ENCODE measurements around the gene XIST. TPM values are rescaled to one million over a fixed set of nuclear protein-coding genes. Genes with fewer than 3 reads are reported as not detected.

Gene XIST
- total RNA-seq, 1 experiment from 2014 or later, result 1.0 TPM

DNA sequence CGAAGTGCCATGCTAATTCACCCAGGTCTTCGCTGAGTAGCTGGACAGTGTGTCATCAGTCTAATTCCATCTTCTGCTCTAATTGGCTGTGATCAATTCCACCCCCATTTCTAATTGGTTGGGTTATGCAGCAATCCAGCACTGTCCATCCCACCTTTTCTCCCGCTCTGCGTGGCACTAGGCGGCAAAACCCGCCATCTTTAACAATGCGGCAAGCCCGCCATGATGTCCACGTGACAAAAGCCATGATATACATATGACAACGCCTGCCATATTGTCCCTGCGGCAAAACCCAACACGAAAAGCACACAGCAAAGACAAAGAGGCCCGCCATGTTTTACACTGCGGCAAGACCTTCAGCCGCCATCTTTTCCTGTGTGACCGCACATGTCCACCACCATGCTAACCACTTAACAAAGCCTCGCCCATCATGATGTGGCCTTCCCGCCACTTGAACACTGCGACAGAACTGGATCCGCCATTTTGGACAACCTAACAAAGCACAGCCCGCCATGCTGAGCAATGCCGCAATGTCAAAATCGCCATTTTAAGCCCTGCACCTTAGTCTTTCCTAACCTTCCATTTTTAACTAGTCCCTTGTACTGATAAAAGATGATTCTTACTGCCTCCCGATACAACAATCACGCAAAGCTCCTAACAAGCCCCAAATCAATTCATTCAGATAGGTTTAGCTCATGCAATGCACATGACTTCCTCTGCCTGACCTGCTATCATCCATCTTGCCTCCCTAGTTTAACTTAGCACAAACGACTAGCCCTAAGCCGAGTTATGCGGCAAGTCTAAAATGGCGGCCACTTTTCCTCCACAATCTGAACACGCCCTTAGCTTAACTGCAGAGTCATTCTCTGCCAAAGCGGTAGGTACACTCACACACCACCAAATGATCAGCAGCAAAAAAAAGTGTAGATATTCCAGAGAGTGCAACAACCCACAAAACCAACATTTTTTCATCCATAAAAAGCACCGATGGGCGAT lies 1.2 kb downstream of the XIST start:
- ChIA-PET RAD21 (ENCODE audit: low non-redundant PET in 1 of 2, low total read pairs in 2 of 2, uncharacterized antibody in 2 of 2, unreplicated experiment in 2 of 2) (no interaction called here), POLR2A (no interaction called here), CTCF (no interaction called here)
- H3K27me3 ChIP-seq (ENCODE audit: insufficient read depth, low read length), result no peaks in the 10 kb centered on the region
- DNase-seq (ENCODE audit: low read depth, low spot score) (no peak), ATAC-seq (no peak)
- no peaks in the 10 kb centered on the region for H3K79me2 ChIP-seq (ENCODE audit: insufficient read depth, low read length)
- H4K20me1 ChIP-seq (ENCODE audit: insufficient read depth), result no peaks in the 10 kb centered on the region
- H3K9me3 ChIP-seq (ENCODE audit: control insufficient read depth in 1 of 2, insufficient read depth in 1 of 2, low read depth in 1 of 2, low read length in 2 of 2), result no peaks in the 10 kb centered on the region
- no peak overlapping the region for H3K4me3 ChIP-seq (replicated peaks in 1 of 2; ENCODE audit: low read depth in 1 of 2, low read length in 2 of 2)
- intact Hi-C loops (cut with micrococcal nuclease), result no loop called here
- BruUV-seq (replicated peaks), result no TSS peak
- H3K36me3 ChIP-seq (ENCODE audit: control insufficient read depth in 1 of 2, insufficient read depth in 2 of 2, low read length in 2 of 2), result no peaks in the 10 kb centered on the region
- H3K27ac ChIP-seq (ENCODE audit: low read depth, low read length), result no peak overlapping the region
- H3K4me2 ChIP-seq (ENCODE audit: low read length), result no peak overlapping the region
- TF ChIP-seq RAD21 (IDR thresholded peaks at IDR 0.05; ENCODE audit: low read depth) (no peak), ZFX (IDR thresholded peaks at IDR 0.05) (no peak), CBX3 (IDR thresholded peaks at IDR 0.05; ENCODE audit: low read depth) (no peak), EGR1 (IDR thresholded peaks at IDR 0.05; ENCODE audit: low read depth) (no peak), TCF7L2 (IDR thresholded peaks at IDR 0.05; ENCODE audit: borderline replicate concordance, extremely low read depth, insufficient read depth, insufficient read length) (no peak), YY1 (IDR thresholded peaks at IDR 0.05; ENCODE audit: extremely low read depth, insufficient replicate concordance, low read depth, low read length) (no peak), POLR2AphosphoS5 (IDR thresholded peaks at IDR 0.05; ENCODE audit: low read depth, low read length) (no peak), JUND (IDR thresholded peaks at IDR 0.05) (no peak), CEBPB (IDR thresholded peaks at IDR 0.05; ENCODE audit: low read depth) (no peak), FOSL1 (IDR thresholded peaks at IDR 0.05; ENCODE audit: low read depth) (no peak), ELF1 (IDR thresholded peaks at IDR 0.05; ENCODE audit: borderline replicate concordance, low read depth) (no peak)
- TF ChIP-seq, protein P1, sequence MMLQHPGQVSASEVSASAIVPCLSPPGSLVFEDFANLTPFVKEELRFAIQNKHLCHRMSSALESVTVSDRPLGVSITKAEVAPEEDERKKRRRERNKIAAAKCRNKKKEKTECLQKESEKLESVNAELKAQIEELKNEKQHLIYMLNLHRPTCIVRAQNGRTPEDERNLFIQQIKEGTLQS (IDR thresholded peaks at IDR 0.05), result no peak
- TF ChIP-seq, protein P2, sequence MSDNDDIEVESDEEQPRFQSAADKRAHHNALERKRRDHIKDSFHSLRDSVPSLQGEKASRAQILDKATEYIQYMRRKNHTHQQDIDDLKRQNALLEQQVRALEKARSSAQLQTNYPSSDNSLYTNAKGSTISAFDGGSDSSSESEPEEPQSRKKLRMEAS (IDR thresholded peaks at IDR 0.05), result no peak
- TF ChIP-seq, protein P3, sequence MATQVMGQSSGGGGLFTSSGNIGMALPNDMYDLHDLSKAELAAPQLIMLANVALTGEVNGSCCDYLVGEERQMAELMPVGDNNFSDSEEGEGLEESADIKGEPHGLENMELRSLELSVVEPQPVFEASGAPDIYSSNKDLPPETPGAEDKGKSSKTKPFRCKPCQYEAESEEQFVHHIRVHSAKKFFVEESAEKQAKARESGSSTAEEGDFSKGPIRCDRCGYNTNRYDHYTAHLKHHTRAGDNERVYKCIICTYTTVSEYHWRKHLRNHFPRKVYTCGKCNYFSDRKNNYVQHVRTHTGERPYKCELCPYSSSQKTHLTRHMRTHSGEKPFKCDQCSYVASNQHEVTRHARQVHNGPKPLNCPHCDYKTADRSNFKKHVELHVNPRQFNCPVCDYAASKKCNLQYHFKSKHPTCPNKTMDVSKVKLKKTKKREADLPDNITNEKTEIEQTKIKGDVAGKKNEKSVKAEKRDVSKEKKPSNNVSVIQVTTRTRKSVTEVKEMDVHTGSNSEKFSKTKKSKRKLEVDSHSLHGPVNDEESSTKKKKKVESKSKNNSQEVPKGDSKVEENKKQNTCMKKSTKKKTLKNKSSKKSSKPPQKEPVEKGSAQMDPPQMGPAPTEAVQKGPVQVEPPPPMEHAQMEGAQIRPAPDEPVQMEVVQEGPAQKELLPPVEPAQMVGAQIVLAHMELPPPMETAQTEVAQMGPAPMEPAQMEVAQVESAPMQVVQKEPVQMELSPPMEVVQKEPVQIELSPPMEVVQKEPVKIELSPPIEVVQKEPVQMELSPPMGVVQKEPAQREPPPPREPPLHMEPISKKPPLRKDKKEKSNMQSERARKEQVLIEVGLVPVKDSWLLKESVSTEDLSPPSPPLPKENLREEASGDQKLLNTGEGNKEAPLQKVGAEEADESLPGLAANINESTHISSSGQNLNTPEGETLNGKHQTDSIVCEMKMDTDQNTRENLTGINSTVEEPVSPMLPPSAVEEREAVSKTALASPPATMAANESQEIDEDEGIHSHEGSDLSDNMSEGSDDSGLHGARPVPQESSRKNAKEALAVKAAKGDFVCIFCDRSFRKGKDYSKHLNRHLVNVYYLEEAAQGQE (IDR thresholded peaks at IDR 0.05; ENCODE audit: low read depth), result no peak
- H3K4me1 ChIP-seq (ENCODE audit: control insufficient read depth in 1 of 2, insufficient read depth in 2 of 2, low read length in 2 of 2), result no peaks in the 10 kb centered on the region
- H2AFZ ChIP-seq (ENCODE audit: low read depth, low read length, poor library complexity, severe bottlenecking), result no peak overlapping the region
- no peaks in the 10 kb centered on the region for H3K9me2 ChIP-seq (ENCODE audit: insufficient read depth)
- no peak overlapping the region for H3K9ac ChIP-seq (ENCODE audit: low read length)

Measured in HCT116 (cell line).